HL-60 (cell line): ENCODE measurements around the gene KIAA1210.

Source experiments
- DNase-seq, 2 experiments: peaks; one replicate each; pipeline ENCODE4 v3.0.0-alpha.2; 2010 to 2020; ENCODE audit warnings: low read depth in 1 of 2, low spot score in 1 of 2
- H3K27ac ChIP-seq: fragments of 250-450 bp; sonication (Bioruptor Pico); replicated peaks from 2 replicates; pipeline ENCODE4 v1.5.1; 2020; ENCODE audit warnings: mild to moderate bottlenecking, moderate library complexity
- H3K27me3 ChIP-seq: fragments of 250-450 bp; sonication (Bioruptor Pico); 2 replicates; pipeline ENCODE4 v1.5.1; 2021; ENCODE audit warnings: mild to moderate bottlenecking, moderate library complexity; ENCODE audit not compliant: insufficient read depth, poor library complexity, severe bottlenecking
- H3K4me3 ChIP-seq: replicated peaks from 2 replicates; pipeline ENCODE4 v1.5.1; 2011; ENCODE audit warnings: mild to moderate bottlenecking, control low read depth, low read length; ENCODE audit not compliant: insufficient read depth
- GABPA ChIP-seq: IDR thresholded peaks from 2 replicates; pipeline ENCODE4 v1.6.1; 2012; ENCODE audit warnings: low read depth
- POLR2AphosphoS5 ChIP-seq: IDR thresholded peaks from 2 replicates; pipeline ENCODE4 v1.6.1; 2012; ENCODE audit warnings: low read depth
- SPI1 ChIP-seq: IDR thresholded peaks from 2 replicates; pipeline ENCODE4 v1.6.1; 2012; ENCODE audit warnings: low read depth, mild to moderate bottlenecking, borderline replicate concordance
- TF ChIP-seq, protein P1 (sequence below): IDR thresholded peaks from one replicate; pipeline ENCODE4 v1.5.1; 2011; ENCODE audit warnings: low read length, control low read depth, inconsistent platforms; ENCODE audit not compliant: insufficient read depth
- TF ChIP-seq, protein P2 (sequence below): IDR thresholded peaks from 2 replicates; pipeline ENCODE4 v1.6.1; 2012; ENCODE audit warnings: low read depth; ENCODE audit not compliant: insufficient replicate concordance

Gene KIAA1210

GRCh38 chrX:119155416-119156035 lies 27.9 kb upstream of the KIAA1210 start:
- DNase-seq: no peak
- Histone ChIP-seq H3K27me3 (peaks cover 7% of the 10 kb centered on the region), H3K4me3 (no peak overlapping the region), H3K27ac (no peak overlapping the region)
- TF ChIP-seq POLR2AphosphoS5 (no peak), GABPA (no peak)
- TF ChIP-seq, protein P1, sequence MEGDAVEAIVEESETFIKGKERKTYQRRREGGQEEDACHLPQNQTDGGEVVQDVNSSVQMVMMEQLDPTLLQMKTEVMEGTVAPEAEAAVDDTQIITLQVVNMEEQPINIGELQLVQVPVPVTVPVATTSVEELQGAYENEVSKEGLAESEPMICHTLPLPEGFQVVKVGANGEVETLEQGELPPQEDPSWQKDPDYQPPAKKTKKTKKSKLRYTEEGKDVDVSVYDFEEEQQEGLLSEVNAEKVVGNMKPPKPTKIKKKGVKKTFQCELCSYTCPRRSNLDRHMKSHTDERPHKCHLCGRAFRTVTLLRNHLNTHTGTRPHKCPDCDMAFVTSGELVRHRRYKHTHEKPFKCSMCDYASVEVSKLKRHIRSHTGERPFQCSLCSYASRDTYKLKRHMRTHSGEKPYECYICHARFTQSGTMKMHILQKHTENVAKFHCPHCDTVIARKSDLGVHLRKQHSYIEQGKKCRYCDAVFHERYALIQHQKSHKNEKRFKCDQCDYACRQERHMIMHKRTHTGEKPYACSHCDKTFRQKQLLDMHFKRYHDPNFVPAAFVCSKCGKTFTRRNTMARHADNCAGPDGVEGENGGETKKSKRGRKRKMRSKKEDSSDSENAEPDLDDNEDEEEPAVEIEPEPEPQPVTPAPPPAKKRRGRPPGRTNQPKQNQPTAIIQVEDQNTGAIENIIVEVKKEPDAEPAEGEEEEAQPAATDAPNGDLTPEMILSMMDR: no peak

GRCh38 chrX:119151051-119151380 lies 23.4 kb upstream of the KIAA1210 start:
- Histone ChIP-seq H3K27me3 (peaks cover 7% of the 10 kb centered on the region), H3K4me3 (no peak overlapping the region), H3K27ac (no peak overlapping the region)
- TF ChIP-seq, protein P2, sequence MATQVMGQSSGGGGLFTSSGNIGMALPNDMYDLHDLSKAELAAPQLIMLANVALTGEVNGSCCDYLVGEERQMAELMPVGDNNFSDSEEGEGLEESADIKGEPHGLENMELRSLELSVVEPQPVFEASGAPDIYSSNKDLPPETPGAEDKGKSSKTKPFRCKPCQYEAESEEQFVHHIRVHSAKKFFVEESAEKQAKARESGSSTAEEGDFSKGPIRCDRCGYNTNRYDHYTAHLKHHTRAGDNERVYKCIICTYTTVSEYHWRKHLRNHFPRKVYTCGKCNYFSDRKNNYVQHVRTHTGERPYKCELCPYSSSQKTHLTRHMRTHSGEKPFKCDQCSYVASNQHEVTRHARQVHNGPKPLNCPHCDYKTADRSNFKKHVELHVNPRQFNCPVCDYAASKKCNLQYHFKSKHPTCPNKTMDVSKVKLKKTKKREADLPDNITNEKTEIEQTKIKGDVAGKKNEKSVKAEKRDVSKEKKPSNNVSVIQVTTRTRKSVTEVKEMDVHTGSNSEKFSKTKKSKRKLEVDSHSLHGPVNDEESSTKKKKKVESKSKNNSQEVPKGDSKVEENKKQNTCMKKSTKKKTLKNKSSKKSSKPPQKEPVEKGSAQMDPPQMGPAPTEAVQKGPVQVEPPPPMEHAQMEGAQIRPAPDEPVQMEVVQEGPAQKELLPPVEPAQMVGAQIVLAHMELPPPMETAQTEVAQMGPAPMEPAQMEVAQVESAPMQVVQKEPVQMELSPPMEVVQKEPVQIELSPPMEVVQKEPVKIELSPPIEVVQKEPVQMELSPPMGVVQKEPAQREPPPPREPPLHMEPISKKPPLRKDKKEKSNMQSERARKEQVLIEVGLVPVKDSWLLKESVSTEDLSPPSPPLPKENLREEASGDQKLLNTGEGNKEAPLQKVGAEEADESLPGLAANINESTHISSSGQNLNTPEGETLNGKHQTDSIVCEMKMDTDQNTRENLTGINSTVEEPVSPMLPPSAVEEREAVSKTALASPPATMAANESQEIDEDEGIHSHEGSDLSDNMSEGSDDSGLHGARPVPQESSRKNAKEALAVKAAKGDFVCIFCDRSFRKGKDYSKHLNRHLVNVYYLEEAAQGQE: no peak
- TF ChIP-seq SPI1 (no peak), GABPA (no peak), POLR2AphosphoS5 (no peak)
- TF ChIP-seq, protein P1: no peak
- no peak for DNase-seq

GRCh38 chrX:119150163-119151050 lies 22.8 kb upstream of the KIAA1210 start:
- TF ChIP-seq POLR2AphosphoS5: no peak
- TF ChIP-seq, protein P1: no peak
- no peak for TF ChIP-seq GABPA
- TF ChIP-seq, protein P2: no peak
- TF ChIP-seq SPI1: no peak
- H3K4me3 ChIP-seq: no peak overlapping the region
- no peak for DNase-seq
- H3K27me3 ChIP-seq: peaks cover 7% of the 10 kb centered on the region
- H3K27ac ChIP-seq: no peak overlapping the region
